NCI-H460 (cell line): Measurements from ENCODE around the gene COQ8B. TPM values are rescaled to one million over a fixed set of nuclear protein-coding genes. Genes with fewer than 3 reads are reported as not detected.
A peak's percentile ranks its signal among the peaks of the same experiment; 100 is the strongest.
"Not testable (repeated sequence)": the region's sequence is repeated elsewhere in the genome, so short reads cannot be mapped to it uniquely, and the experiment has no call there.

Experiments used
- DNase-seq: peaks from one replicate; pipeline ENCODE4 v3.0.0-alpha.2; 2016; ENCODE audit warnings: low read depth; ENCODE audit errors: extremely low read depth
- total RNA-seq: library from RNA; depleted of rRNA; stranded (reverse); fragments of >200 nt; shearing (Covaris generic); gene quantifications from 2 replicates; pipeline ENCODE4 v1.2.3, GENCODE V29; 2014

COQ8B gene
- total RNA-seq, 1 experiment from 2014 or later, result 30.7 TPM

DNA sequence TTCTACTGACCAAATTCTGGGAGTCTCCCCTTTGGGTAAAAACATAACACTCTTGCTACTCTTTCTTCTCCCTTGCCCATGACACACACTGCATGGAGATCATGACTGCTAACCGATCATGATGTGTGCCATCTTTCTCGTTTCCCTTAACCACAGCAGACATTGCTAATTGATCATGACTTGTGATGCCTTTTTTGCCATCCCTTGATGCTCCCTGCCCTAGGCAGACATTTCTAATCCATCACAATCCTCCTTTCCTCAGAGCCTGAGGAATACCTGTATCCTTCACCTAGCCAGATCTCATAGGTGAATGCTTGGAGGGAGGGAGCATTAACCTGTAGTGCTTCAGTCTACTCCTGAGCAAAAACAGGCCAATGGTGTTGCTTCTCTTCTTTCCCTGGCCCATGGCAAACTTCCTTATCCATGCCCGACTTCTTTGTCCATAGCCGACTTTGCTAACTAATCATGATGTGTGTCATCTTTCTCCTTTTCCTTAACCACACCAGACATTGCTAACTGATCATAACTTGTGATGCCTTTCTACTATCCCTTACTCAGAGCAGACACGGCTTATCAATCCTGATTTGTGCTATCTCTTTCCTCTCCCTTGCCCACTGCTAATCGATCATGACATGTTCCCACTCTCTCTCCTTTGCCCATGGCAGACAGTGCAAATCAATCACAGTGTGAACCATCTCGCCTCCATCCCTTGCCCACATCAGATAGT is 44.0 kb downstream of the COQ8B start:
- DNase-seq, result no peak

DNA sequence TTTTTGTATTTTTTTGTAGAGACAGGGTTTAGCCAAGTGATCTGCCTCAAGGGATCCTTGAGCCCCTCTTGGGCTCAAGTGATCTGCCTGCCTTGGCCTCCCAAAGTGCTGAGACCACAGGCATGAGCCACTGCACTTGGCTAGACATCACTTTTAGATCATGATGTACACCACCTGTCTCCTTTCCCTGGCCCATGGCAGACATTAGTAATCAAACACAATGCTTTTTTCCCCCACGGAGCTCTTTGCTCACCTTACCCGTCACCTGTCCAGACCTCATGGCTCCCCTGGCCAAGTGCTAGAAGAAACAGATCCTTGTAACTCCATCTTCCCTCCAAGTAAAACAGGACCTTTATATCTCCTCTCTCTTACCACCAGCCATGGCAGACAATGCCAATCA is 44.6 kb downstream of the COQ8B start:
- no peak for DNase-seq

DNA sequence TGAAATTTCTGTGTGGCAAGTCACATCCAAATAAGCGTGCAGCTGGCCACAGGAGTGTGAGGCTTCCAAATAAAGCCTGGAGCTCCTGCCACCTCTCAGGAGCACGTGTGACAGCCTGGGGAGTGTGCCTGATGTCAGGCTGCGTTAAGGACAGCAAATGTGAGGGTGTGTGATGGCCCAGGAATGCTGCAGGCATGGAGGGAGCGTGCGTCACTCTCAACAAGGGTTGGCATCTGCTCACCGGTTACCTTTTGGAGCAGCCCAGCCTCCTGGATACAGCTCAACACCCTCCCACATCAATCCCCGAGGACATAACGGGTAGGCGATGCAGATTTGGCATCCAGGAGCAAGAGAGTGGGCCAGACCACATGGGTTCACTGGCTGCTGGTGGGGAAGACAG is 45.3 kb downstream of the COQ8B start:
- DNase-seq, result no peak

DNA sequence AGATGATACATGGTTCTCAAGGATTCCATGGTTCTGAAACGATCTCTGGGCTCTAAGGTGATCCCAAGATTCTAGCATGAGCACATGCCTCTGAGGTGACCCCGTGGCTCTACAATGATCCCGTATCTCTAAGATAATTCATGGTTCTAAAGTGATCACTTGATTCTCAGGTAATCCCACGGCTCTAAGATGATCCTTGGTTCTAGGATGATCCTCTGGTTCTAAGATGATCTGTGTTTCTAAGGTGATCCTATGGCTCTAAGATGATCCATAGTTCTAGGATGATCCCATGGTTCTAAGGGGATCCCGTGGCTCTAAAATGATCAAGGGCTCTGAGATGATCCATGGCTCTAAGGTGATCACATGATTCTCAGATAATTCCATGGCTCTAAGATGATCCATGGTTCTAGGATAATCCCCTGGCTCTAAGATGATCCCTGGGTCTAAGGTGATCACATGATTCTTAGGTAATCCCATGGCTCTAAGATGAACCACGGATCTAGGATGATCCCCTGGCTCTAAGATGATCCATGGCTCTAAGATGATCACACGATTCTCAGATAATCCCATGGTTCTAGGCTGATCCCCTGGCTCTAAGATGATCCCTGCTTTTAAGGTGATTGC is 47.6 kb downstream of the COQ8B start:
- no peak for DNase-seq

DNA sequence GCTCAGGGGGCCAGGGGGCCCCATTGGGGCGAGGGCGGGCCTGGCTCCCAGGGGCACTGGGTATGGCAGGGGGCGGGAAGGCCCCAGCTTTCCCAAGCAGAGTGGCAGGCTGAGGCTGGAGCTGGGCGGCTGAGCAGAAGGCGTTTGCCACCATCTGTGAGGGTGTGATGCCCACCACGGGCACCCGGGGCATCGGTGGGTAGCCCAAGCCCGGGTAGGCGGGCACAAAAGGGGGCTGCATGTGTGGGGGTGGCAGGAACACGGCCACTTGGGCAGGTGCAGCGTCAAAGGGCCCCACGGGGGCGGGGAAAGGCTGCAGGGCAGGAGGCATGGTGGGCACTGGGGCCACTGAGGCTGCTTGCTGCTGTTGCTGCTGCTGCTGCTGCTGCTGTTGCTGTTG is 49.1 kb downstream of the COQ8B start:
- no peak for DNase-seq

DNA sequence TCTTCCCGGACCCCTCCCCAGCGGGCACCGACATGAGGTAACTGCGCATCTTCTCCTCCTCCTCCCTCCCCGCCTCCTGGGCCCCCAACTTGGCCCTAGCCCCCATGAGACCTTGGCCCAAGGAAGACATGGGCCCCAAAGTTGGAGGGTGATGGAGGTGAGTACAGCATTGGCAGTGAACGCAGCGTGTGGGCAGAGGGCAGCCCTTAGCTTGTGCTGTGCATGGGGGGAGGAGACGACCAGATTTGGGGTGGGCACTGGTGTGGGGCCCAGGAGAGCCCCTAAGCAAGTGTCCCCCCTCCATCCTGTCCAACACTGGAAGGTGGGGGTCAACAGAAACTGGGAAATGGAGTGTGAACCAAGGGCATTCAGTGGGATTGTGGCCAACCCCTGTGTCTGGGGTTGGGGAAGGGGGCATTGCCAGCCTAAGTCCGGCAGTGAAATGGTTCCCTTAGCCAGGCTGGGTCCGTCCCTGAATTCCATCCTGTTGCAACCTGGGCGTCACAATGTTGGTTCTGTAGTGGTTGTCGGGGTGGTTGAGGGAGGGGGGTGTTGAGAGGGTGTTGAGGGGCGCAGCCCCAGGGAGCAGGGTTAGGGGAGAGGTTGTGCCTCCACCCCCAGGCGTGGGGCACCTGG is 49.8 kb downstream of the COQ8B start:
- no peak for DNase-seq

DNA sequence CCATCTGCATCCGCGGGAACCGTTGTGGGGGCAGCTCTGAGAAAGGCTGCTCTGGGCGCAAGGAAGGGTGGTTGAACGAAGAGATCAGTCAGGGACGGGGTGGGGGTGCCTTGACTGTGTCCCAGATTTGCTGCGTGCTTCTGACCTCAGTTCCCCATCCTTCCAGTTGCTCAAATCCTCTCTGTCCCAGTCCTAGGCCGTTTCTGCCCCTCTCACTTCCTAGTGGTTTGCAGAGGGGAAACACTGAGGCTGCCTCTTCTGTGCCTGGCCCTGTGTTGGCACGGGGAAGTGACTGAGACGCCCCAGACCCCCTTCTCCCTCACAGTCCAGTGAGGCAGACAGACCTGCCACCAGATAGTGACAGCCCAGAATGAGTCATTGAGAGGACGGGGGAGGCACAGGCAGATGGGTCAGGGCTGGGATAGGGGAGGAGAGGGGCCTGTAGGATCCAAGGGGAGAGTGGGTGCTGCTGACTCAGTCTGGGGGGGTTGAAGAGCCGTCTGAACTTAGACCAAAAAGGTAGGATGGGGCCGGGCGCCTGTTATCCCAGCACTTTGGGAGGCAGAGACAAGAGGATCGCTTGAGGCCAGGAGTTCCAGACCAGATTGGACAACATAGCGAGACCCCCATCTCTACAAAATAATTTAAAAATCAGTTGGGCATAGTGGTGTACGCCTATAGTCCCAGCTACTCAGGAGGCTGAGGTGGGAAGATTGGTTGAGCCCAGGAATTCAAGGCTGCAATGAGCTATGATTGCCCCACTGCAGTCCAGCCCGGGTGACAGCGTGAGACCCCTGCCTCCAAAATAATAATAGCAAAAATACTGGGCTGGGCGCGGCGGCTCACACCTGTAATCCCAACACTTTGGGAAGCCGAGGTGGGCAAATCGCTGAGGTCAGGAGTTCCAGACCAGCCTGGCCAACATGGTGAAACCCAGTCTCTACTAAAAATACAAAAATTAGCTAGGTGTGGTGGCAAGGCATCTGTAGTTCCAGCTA is 52.7 kb downstream of the COQ8B start:
- no peak for DNase-seq

DNA sequence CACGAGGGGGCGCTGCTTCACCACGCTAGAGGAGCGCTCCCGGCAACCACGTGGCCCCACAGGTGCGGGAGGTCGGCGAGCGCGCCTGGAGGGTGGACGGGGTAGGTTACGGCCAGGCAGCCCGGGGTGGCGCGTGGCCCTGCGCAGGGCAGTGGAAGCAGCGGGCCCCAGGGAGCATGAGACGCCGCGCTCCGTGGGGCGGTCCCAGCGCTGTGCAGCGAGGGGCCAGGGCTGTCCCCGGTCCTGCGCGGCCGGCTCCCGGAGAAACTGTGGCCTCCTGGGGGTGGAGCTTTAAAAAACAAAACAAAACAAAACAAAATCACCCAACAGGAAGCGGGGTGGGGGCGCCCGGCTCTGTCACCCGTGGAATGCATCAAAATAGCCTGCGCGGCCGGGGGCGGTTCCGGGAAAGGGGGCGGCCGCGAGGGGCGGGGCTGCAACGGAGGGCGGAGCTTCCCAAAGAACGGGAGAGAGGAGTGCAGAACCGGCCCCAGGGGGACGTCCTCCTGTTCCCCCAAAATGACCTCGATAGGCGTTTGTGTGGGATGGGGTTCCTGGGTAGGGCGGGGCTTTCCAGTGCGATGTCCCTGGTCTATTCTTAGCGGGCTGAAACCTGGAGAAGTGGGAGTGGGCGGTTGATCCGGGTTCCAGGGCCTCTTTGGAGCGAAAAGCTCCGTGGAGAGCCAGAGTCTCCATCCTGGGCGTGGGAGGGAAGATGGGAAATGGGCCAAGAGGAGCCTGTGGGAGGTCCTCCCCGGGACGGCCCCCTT is 53.6 kb downstream of the COQ8B start:
- DNase-seq, result peak; percentile 59

DNA sequence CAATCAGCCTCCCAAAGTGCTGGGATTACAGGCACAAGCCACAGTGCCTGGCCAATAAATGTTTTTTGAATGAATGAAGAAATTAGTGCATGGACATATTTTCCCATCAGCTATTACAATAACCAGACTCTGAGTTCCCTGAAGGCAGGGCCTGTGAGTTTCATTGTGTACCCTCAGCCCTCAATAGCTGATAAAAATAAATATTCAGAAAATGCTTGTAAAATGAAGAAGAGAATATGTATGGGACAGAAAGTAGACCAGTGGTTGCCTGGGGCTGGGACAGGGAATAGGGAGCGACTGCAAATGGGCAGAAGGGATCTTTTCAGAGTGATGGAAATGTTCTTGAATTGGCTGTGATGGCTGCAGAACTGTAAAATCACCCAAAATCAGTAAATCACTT is 55.1 kb downstream of the COQ8B start:
- DNase-seq, result no peak

DNA sequence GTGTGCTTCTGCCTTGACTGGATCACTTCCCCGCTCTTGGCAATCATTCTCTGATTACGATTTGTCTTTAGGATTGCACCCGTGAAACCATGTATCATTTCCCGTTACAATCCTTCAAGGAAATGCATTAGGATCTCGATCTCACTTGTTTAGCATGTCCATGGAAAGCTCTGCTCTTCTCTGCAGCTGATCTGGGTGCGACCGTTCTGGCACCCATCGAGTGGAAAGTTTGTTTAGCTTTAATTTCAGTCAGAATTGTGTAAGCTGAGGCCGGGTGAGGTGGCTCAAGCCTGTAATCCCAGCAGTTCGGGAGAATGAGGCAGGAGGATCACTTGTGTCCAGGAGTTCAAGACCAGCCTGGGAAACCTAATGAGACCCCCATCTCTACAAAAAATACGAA is 57.1 kb downstream of the COQ8B start:
- no peak for DNase-seq

DNA sequence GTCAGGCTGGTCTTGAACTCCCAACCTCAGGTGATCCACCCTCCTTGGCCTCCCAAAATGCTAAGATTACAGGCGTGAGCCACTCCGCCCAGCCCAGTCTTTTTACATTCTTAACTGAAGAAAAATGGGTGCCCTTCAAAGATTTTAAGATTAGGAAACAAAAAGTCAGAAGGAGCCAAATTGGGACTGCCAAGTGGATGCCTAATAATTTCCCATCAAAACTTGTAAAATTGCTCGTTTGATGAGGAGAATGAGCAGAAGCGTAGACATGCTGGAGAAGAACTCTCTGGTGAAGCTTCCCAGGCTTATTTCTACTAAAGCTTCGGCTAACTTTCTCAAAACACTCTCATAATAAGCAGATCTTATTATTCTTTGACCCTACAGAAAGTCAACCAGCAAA is 57.6 kb downstream of the COQ8B start:
- DNase-seq, result no peak

DNA sequence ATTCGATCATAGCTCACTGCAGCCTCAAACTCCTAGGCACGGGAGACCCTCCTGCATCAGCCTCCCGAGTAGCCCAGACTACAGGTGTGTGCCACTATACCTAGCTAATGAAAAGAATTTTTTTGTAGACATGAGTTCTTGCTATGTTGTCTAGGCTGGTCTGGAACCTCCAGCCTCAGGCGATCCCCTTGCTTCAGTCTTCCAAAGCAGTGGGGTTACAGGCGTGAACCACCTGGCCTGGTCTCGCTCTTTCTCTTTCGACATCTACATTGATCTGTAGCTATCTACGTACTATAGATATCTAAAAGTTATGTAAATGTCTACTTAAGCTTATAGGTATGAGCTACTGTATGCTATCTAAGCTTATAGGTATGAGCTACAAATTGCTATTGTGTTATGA is 58.7 kb downstream of the COQ8B start:
- no peak for DNase-seq

DNA sequence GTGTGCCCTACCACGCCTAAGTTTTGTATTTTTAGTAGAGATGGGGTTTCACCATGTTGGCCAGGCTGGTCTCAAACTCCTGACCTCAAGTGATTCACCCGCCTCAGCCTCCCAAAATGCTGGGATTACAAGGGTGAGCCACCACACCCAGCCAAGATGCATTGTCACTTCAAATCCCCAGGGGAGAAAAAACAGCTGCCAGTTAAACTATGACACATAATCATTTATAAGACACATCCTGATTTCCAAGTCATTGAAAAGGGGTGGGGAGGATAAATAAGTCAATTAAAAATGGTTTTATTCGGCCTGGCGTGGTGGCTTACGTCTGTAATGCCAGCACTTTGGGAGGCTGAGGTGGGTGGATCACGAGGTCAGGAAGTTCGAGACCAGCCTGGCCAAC is 61.0 kb downstream of the COQ8B start:
- not testable (repeated sequence) for DNase-seq

DNA sequence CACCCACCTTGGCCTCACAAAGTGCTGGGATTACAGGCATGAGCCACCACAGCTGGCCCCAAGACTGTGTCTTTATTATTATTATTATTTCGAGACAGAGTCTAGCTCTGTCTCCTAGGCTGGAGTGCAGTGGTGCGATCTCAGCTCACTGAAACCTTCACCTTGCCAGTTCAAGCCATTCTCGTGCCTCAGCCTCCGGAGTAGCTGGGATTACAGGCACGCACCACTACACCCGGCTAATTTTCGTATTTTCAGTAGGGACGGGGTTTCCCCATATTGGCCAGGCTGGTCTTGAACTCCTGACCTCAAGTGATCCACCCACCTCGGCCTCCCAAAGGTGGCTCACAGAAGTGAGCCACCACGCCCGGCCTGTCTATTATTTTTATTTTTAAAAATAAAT is 64.4 kb downstream of the COQ8B start:
- DNase-seq, result not testable (repeated sequence)

DNA sequence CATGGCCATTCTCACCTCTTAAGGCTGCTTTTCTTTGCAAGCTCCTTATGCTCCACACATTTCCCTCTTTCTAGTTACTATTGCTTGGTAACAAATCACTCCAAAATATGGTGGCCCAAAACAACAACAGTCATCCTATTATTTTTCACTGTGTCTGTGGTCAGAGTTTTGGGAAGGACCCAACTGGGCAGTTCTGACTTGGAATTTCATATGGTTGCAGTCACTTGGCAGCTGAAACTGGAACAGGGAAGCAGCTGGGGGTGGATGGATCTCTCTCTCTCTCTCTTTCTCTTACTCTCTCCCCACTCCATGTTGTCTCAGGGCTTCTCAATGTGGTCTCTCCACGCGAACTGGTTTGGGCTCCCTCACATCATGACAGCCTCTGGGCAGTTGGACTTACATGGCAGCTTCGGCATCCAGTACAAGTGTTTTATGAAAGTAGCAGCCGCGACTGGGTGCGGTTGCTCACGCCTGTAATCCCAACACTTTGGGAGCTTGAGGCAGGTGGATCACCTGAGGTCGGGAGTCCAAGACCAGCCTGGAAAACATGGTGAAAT is 65.9 kb downstream of the COQ8B start:
- no peak for DNase-seq

DNA sequence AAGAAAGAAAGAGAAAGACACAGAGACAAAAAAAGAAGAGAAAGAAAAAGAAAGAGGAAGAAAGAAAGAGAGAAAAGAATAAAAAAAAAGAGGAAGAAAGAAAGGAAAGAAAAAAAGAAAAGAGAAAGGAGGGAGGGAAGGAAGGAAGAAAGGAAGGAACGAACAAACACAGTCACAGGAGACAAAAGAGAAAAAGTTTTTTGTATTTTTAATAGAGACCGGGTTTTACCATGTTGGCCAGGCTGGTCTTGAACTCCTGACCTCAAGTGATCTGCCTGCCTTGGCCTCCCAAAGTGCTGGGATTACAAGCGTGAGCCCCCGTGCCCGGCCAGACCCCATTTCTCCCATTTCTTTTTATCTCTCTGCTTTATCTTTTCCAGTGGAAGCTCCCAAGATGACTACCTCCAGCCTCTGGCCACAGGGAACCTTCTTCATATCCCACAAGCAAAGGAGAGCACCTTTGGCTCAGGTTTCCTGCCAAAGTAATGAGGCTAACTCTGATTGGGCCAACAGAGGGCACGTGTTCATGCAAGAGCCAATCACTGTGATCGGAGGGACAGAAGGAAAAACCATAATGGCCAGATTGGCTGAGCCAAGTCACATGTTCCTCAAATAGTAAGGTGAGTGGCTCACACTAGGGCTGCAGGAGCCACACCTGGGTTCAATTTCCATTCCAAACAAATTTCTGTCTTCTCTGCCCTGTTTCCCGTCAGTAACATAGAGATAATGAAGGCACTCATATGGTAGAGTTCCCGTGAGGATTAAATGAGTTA is 66.6 kb downstream of the COQ8B start:
- not testable (repeated sequence) for DNase-seq

DNA sequence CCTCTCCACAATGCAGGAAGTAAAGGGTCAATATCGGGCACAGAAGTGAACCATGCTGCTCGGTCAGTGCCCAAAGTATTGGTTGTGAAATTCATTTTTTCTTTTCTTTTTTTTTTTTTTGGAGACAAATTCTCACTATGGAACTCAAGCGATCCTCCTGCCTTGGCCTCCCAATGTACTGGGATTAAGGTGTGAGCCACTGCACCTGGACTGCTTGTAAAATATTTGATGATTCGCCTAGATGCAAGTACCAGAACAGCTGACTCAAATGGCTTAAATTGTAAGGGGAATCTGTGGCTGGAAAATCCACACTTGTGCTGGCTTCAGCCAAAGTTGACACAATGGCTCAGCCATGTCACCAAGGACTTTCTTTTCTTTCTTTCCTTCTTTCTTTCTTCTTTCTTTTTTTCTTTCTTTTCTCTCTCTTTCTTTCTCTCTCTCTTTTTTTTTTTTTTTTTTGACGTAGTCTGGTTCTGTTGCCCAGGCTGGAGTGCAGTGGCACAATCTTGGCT is 69.9 kb downstream of the COQ8B start:
- DNase-seq, result no peak

DNA sequence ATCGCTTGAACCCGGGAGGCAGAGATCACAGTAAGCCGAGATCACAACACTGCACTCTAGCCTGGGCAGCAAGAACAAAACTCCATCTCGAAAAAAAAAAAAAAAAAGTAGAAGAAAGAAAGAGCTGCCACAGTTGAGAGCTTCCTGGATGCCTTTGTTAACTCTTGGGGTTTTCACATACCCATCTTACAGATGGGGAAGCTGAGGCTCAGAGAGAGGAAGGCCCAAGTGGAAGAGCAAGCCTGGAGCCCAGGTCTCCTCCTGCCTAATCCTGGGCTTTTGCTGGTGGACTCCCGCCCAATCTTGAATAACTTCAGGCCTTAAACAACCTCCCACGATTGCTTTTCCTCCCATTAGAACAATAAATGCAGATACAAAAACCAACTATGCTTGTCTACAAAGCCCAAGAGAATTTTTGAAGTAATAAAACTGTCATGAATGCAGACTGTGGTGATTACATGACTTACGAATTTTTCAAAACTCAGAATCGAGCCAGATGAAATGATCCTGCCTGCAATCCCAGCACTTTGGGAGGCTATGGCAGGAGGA is 73.9 kb downstream of the COQ8B start:
- DNase-seq, result no peak
